HEK293T (cell line): ENCODE results near the gene MED12L.

Experiments used
- CTCF ChIA-PET: fragments of 350-600 bp; formaldehyde crosslinking; extraction: SDS; loops from one replicate; lab custom pipeline; 2021; ENCODE audit warnings: antibody characterized with exemption, inconsistent platforms; lab: Yijun Ruan, JAX
- POLR2A ChIA-PET: fragments of 350-600 bp; formaldehyde crosslinking; extraction: SDS; loops from one replicate; lab custom pipeline; 2020; ENCODE audit warnings: antibody characterized with exemption, inconsistent platforms; lab: Yijun Ruan, JAX
- DNase-seq: peaks from one replicate; pipeline ENCODE4 v3.0.0; 2012; ENCODE audit warnings: mixed read lengths; ENCODE audit errors: extremely low spot score
- ARNT ChIP-seq: fragments of 450-650 bp; IDR thresholded peaks from 2 replicates; pipeline ENCODE4 v1.6.1; 2017; ENCODE audit warnings: mild to moderate bottlenecking
- BHLHE40 ChIP-seq: fragments of 450-650 bp; IDR thresholded peaks from 2 replicates; pipeline ENCODE4 v1.6.1; 2016; ENCODE audit warnings: mild to moderate bottlenecking, moderate library complexity, borderline replicate concordance
- CTBP1 ChIP-seq: fragments of 450-650 bp; IDR thresholded peaks from 2 replicates; pipeline ENCODE4 v1.6.1; 2016; ENCODE audit warnings: borderline replicate concordance
- ELF4 ChIP-seq: fragments of 450-650 bp; IDR thresholded peaks from 2 replicates; pipeline ENCODE4 v1.6.1; 2017; ENCODE audit warnings: antibody characterized with exemption
- FOXA1 ChIP-seq: fragments of 450-650 bp; IDR thresholded peaks from 2 replicates; pipeline ENCODE4 v1.6.1; 2016; ENCODE audit warnings: mild to moderate bottlenecking
- FOXK2 ChIP-seq: fragments of 450-650 bp; IDR thresholded peaks from 2 replicates; pipeline ENCODE4 v1.6.1; 2016; ENCODE audit warnings: mild to moderate bottlenecking
- FOXM1 ChIP-seq: fragments of 450-650 bp; IDR thresholded peaks from 2 replicates; pipeline ENCODE4 v1.6.1; 2017; ENCODE audit warnings: mild to moderate bottlenecking, borderline replicate concordance
- HDGF ChIP-seq: fragments of 450-650 bp; IDR thresholded peaks from 2 replicates; pipeline ENCODE4 v1.6.1; 2017; ENCODE audit warnings: antibody characterized with exemption, borderline replicate concordance
- L3MBTL2 ChIP-seq: fragments of 450-650 bp; conservative IDR thresholded peaks from 2 replicates; pipeline ENCODE4 v1.6.1; 2016; ENCODE audit warnings: mild to moderate bottlenecking
- LEF1 ChIP-seq: fragments of 450-650 bp; IDR thresholded peaks from 2 replicates; pipeline ENCODE4 v1.6.1; 2017; ENCODE audit warnings: mild to moderate bottlenecking, borderline replicate concordance
- NFRKB ChIP-seq: fragments of 450-650 bp; IDR thresholded peaks from 2 replicates; pipeline ENCODE4 v1.6.1; 2016; ENCODE audit warnings: mild to moderate bottlenecking, moderate library complexity
- SP1 ChIP-seq: fragments of 450-650 bp; IDR thresholded peaks from 2 replicates; pipeline ENCODE4 v1.6.1; 2017
- SUZ12 ChIP-seq: fragments of 450-650 bp; IDR thresholded peaks from 2 replicates; pipeline ENCODE4 v1.6.1; 2016; ENCODE audit warnings: mild to moderate bottlenecking
- TARDBP ChIP-seq: fragments of 450-650 bp; IDR thresholded peaks from 2 replicates; pipeline ENCODE4 v1.6.1; 2016
- ZNF384 ChIP-seq: fragments of 450-650 bp; IDR thresholded peaks from 2 replicates; pipeline ENCODE4 v1.6.1; 2016
- TF ChIP-seq, protein P1 (sequence below): fragments of 450-650 bp; IDR thresholded peaks from 2 replicates; pipeline ENCODE4 v1.6.1; 2016

The MED12L gene

DNA sequence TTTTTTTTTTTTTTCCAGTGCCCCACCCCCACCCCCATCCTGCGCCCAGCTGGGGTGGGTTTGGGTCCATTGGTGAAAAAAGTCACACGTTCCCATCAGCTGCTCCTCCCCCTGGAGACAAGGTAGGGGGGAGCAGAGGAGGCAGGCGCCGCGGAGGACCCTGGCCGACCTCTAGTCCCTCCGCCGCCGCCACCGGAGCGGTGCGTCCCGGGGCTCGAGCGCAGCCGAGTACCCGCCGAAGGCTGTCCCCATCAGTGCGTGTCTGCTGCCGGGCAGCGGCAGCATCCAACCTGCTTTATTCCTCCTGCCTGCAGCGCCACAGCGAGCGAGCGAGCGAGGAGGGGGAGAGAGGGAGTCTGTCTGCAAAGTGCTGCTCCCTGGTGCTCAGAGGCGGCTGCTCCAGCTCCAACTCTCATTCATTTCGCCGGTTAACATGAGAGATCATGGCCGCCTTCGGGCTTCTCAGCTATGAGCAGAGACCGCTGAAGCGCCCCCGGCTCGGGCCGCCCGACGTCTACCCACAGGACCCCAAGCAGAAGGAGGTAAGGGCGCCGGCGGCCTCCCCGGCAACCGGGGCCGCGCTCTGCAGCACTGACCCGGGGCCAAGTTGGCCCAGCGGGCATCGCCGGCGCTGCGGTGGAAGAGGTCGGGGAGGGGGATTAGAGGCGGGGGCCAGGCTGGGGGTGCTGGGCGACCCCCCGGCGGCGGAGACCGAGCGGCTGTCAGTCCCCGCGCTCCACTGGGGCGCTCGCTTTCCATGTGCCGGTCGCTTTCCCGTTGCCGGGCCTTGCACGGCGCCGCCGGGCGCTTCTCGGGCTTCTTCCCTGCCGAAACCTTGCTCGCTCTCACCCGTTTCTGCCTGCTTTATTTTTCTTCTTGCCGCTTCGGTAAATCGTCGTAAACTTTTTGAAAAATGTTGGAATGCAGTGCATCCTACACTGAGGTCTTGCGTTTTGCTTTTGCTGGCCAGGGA, 1.3 kb downstream of the MED12L start:
- no peak for TF ChIP-seq SUZ12
- peak; percentile 92 for TF ChIP-seq ZNF384
- peak; percentile 69; the same call in 1 of the 2 replicates for TF ChIP-seq CTBP1
- ChIA-PET CTCF (interaction anchor here (0.6 to 1.0 kb wide), 4 partner anchors 10 to 27 kb away, joined by 3 to 4 read pairs (median 4); no protein-coding TSS in a partner anchor), POLR2A (interaction anchor here (1.0 to 1.9 kb wide), 8 partner anchors 9 to 56 kb away, joined by 3 to 7 read pairs (median 4); no protein-coding TSS in a partner anchor)
- DNase-seq: peak; percentile 78

DNA sequence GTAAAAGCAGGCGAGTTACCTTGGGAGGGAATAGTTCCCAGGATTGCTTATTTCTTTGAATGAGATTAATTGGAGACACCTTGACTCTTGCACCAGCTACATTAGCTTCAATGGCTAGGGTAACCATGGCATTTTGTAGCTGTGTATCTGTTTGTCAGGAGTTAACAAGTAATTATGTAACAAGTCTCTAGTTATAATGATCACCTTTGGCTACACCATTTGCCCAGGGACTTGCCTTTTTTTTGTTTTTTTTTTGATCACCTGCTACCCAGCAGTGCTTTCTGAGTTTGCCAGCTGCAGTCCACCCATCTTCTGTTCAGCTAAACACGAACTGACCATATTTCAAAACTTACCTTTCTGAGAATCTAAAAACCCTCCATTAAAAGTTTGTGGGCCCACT, 2.2 kb downstream of the MED12L start:
- no peak for DNase-seq
- ChIA-PET POLR2A (no interaction called here), CTCF (interaction anchor here (0.6 kb wide), 1 partner anchor 23 kb away, joined by 4 read pairs; no protein-coding TSS in a partner anchor)
- TF ChIP-seq ZNF384: no peak
- no peak for TF ChIP-seq HDGF
- TF ChIP-seq SP1: no peak
- no peak for TF ChIP-seq ARNT
- no peak for TF ChIP-seq FOXK2
- TF ChIP-seq CTBP1: no peak
- no peak for TF ChIP-seq LEF1
- no peak for TF ChIP-seq FOXM1
- no peak for TF ChIP-seq NFRKB

DNA sequence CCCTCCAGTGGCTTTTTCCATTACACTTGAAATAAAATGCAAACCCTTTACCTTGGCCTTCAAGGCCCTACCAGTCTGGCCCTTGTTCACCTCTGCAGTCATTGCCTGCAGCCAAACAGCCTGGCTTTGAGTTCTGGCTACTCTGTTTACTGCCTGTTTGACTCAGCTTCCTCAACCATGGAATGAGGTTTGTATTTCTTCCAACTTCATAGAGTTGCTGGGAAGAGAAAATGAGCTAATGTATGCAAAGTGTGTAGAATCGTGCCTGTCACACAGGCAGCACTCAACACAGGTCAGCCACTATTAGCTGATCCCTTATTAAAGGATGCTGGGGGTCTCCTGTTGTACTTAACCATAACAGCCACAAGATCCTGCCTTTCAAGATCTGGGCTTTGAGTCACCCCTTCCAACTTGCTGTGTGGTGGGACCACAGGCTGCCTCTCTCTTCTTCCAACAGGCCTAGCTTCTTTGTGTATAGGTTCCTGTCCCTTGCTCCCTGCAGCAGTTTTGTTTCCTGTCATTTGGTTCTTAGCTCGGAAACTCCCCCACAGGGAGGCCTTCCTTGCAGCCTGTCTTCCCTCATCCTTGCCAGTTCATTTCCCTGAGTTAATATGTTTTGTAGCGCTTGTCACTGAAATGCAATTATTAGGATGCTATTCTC, 6.4 kb downstream of the MED12L start:
- CTCF ChIA-PET: interaction anchor here (0.6 kb wide), 1 partner anchor 14 kb away, joined by 3 read pairs; no protein-coding TSS in a partner anchor
- no peak for DNase-seq
- POLR2A ChIA-PET: no interaction called here
- TF ChIP-seq NFRKB (no peak), FOXA1 (no peak), ZNF384 (no peak), FOXK2 (no peak), BHLHE40 (no peak), SUZ12 (no peak), FOXM1 (no peak), CTBP1 (no peak), HDGF (no peak), LEF1 (no peak), TARDBP (no peak), ARNT (no peak), SP1 (no peak), L3MBTL2 (no peak)
- TF ChIP-seq, protein P1, sequence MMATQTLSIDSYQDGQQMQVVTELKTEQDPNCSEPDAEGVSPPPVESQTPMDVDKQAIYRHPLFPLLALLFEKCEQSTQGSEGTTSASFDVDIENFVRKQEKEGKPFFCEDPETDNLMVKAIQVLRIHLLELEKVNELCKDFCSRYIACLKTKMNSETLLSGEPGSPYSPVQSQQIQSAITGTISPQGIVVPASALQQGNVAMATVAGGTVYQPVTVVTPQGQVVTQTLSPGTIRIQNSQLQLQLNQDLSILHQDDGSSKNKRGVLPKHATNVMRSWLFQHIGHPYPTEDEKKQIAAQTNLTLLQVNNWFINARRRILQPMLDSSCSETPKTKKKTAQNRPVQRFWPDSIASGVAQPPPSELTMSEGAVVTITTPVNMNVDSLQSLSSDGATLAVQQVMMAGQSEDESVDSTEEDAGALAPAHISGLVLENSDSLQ: no peak

DNA sequence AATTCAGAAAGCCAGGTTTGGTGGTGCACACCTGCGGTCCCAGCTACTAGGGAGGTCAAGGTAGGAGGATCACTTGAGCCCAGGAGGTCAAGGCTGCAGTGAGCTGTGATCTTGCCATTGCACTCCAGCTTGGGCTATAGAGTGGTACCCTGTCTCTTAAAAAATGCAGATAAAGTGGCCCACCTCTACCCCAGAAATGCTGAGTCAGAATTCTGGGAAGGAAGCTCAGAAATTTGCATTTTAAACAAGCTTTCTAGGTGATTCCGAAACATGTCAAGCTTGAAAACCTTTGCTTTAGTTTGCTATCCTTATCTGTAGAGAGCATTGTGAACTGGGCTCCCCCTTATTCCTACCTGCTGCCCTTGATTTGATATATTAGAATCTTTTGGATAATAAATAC, 7.7 kb downstream of the MED12L start:
- TF ChIP-seq FOXM1: no peak
- no peak for TF ChIP-seq NFRKB
- no peak for TF ChIP-seq ARNT
- no peak for TF ChIP-seq TARDBP
- no peak for TF ChIP-seq FOXK2
- no peak for TF ChIP-seq HDGF
- no peak for TF ChIP-seq FOXA1
- no peak for TF ChIP-seq ZNF384
- TF ChIP-seq SUZ12: no peak
- POLR2A ChIA-PET: no interaction called here
- CTCF ChIA-PET: no interaction called here
- no peak for DNase-seq

DNA sequence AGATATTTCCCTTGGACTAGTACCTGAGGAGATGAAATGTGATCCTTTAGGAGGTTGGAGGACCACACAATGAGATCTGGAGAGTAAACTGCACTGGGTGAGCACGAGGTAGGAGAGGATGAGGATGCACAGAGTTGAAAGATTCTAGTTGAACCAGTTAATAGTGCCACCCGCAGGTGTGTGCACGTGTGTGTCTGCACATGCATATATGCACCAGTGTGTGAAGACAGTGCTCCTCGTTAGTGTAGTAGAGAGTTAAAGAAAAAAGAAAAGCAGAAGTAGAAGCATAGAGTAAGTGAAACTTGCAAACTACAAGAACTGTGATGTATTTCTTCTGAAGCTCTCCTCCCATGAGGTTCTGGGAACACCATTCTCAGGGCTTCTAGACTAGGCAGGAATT, 8.4 kb downstream of the MED12L start:
- DNase-seq: no peak
- ChIA-PET POLR2A (no interaction called here), CTCF (no interaction called here)
- TF ChIP-seq BHLHE40: no peak
- TF ChIP-seq FOXK2: no peak
- no peak for TF ChIP-seq NFRKB
- no peak for TF ChIP-seq ARNT
- TF ChIP-seq CTBP1: no peak
- TF ChIP-seq FOXM1: no peak
- TF ChIP-seq L3MBTL2: no peak
- TF ChIP-seq HDGF: no peak
- TF ChIP-seq TARDBP: no peak
- no peak for TF ChIP-seq SUZ12
- TF ChIP-seq LEF1: no peak
- no peak for TF ChIP-seq FOXA1
- TF ChIP-seq, protein P1: no peak
- no peak for TF ChIP-seq ELF4
- TF ChIP-seq ZNF384: no peak

DNA sequence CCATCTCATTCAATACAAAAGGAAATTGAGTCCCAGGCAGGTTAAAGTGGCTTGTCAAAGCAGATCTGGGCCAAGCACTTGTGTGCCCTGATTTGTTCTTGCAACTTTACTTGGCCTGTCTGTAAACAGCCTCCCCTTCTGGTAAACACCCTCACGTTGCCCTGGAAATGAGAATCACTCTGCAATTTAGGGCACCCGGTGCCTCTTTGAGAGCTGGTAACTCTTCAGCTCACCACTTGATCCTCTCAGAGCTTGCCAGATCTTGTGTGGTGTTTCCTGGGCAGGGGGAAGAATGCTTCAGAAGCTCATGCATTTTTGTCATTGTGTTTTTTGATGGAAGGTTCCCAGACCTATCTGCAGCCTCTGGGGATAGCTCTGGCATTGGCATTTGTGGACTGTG, 11.3 kb downstream of the MED12L start:
- POLR2A ChIA-PET: no interaction called here
- CTCF ChIA-PET: interaction anchor here (1.0 kb wide), 1 partner anchor 10 kb away, joined by 3 read pairs; no protein-coding TSS in a partner anchor
- DNase-seq: no peak
- TF ChIP-seq, protein P1: no peak
- TF ChIP-seq FOXK2 (no peak), FOXA1 (no peak), SP1 (no peak), LEF1 (no peak), CTBP1 (no peak), FOXM1 (no peak), ARNT (no peak), ELF4 (no peak), NFRKB (no peak), BHLHE40 (no peak), SUZ12 (no peak), ZNF384 (no peak), L3MBTL2 (no peak), HDGF (no peak), TARDBP (no peak)
